Measurements from ENCODE around the gene TRIP11.
"Not testable (repeated sequence)": the region's sequence is repeated elsewhere in the genome, so short reads cannot be mapped to it uniquely, and the experiment has no call there.

TRIP11 gene

GRCh38 chr14:92039719-92040430 lies at the start of gene TRIP11:
TRIP11 (minus strand) TSS chr14:92040059; CDS start chr14:92039685, 374 bp downstream.
- DNase-seq = peak; percentile 91 to 92

GRCh38 chr14:92088494-92088893 lies 48.6 kb upstream of the TRIP11 start:
- no peak for DNase-seq

- DNase-seq = no peak
These were observed 34.7 kb upstream of the TRIP11 start for GRCh38 chr14:92074555-92074954.

GRCh38 chr14:92058006-92058917 lies 18.4 kb upstream of the TRIP11 start:
- DNase-seq = no peak

- no peak for DNase-seq
These were observed 9.9 kb upstream of the TRIP11 start for GRCh38 chr14:92049781-92050180.

GRCh38 chr14:92049221-92049620 lies 9.4 kb upstream of the TRIP11 start:
- DNase-seq = not testable (repeated sequence)

- DNase-seq = not testable (repeated sequence)
These were observed 6.0 kb upstream of the TRIP11 start for GRCh38 chr14:92045904-92046303.

GRCh38 chr14:92041766-92042165 lies 1.9 kb upstream of the TRIP11 start:
- DNase-seq = not testable (repeated sequence)

GRCh38 chr14:92041203-92041602 lies 1.3 kb upstream of the TRIP11 start:
- DNase-seq = no peak

GRCh38 chr14:92040431-92041051 lies 682 bp upstream of the TRIP11 start:
- DNase-seq = peak in 1 of 2 donors; percentile 1

GRCh38 chr14:92039063-92039718 lies 668 bp downstream of the TRIP11 start:
- DNase-seq = peak in 1 of 2 donors; percentile 11

- DNase-seq = no peak
These were observed 1.9 kb downstream of the TRIP11 start for GRCh38 chr14:92037989-92038388.

- no peak for DNase-seq
These were observed 4.0 kb downstream of the TRIP11 start for GRCh38 chr14:92035890-92036289.

- DNase-seq = no peak
These were observed 5.8 kb downstream of the TRIP11 start for GRCh38 chr14:92033906-92034687.

GRCh38 chr14:92033433-92033832 lies 6.4 kb downstream of the TRIP11 start:
- no peak for DNase-seq

GRCh38 chr14:92026548-92027190 lies 13.2 kb downstream of the TRIP11 start:
- DNase-seq = no peak

- DNase-seq = no peak
These were observed 17.8 kb downstream of the TRIP11 start for GRCh38 chr14:92022036-92022435.

- no peak for DNase-seq
These were observed 18.3 kb downstream of the TRIP11 start for GRCh38 chr14:92021523-92021922.

GRCh38 chr14:92014040-92014439 lies 25.8 kb downstream of the TRIP11 start:
- no peak for DNase-seq

- no peak for DNase-seq
These were observed 27.6 kb downstream of the TRIP11 start for GRCh38 chr14:92012121-92012748.

- no peak for DNase-seq
These were observed 29.2 kb downstream of the TRIP11 start for GRCh38 chr14:92010644-92011043.

All from activated CD4-positive, alpha-beta T cell treated with anti-CD3 and anti-CD28 coated beads for 4 hours (primary cell).